ENCODE data around the gene NPTN.

Gene NPTN

GRCh38 chr15:73631915-73632669, 1.1 kb downstream of the NPTN start:
- DNase-seq = no peak

GRCh38 chr15:73630921-73631362, 2.2 kb downstream of the NPTN start:
- no peak for DNase-seq

DNA sequence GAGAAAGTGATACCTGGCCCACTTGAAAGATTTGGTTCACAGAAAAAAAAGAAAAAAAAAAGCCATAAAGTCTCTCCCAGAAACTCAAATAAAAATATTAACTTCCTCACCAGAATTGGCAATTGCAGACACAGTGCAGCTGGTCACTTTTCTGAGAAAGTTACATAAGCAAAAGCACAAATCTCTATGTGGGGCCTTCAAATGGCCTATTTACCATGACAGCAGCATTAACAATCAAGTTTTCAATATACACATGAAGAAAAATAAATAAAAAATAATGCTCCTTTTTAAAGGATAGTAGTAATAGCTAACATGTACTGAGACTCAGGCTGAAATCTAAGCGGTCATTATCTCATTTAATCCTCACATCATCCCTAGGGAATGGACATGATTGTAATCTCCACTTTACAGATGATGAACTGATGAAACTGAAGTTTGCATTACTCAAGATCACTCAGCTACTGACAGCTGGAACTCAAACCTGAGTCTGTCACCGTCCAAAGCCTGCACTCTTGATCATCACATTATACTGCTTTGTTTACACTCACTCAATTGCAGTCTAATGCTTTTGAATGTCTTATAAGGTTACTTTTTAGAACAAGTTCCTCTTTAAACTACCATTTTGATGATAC, 3.3 kb downstream of the NPTN start:
- no peak for DNase-seq

DNA sequence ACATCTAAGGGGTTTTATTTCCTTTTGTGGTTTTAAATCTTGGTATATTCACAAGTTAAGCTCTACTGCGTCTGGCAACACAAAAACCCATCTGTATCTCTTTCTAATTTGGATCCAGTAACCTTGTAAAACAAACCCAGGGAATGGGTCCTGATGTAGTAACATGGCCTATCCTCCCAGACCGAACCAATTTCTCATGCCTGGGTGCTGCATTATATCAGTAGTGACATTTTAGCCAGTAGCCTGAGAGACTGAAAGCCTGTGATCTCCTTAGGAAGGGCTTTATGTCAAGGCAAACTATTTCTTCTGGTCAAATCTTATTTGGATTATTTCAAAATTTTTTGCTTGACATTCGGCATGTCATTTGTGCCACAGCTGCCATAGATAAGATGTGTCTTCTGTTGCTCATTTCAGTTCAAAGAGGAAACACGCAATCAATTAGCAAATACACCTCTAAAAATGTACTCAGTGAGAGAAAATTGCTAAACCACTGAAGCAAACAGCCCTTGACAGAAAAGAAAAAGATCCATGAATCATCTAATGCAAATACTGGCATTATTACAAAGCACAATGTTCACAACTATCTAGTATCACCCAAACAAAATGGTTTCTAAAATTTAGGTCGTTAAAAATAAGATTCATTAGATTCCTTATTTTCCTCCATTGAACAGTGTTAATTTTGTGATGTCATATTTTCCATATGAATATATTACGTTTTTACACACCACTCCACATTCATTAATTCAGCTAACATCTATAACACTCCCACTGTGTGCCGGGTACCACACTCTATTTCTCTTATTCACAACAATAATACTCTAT, 4.0 kb downstream of the NPTN start:
- no peak for DNase-seq

DNA sequence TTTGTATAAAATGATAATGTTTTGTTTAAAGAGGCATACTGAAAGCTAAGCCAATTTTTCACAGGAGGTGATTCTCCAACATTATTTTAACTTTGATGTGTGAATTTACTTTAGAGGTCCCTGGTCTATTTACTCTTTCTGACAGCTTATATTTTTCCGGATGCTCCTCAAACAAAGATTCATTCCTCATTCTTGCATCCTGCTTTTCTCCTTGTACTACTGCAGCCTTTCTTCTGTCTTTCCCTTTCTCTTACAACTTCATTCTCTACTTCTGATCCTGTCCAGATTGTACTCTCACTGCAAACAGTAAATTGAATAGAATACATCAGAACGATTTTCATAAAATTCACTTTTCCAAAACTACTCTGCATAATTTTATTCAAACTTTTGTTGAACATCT, 5.1 kb downstream of the NPTN start:
- no peak for DNase-seq

DNA sequence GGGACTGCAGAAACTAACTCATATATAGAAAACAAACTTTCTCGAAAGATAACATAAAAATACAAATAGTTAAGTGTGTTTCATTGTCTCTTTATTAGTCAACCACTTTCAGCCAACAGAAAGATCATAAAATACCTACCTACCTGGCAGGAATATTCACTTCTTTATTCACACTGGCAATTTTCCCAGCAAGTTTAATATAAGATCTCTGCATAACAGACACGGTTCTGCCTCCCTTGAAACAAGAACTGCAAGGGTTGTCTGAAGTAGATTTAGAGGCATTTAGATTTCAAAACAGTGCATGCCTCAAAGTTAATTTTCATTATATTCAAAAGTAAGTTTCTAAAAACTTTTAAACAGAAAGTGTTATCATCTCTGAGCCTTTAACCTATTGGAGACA, 7.1 kb downstream of the NPTN start:
- DNase-seq = no peak

- no peak for DNase-seq
Measured at GRCh38 chr15:73624530-73624929, 8.7 kb downstream of the NPTN start.

DNA sequence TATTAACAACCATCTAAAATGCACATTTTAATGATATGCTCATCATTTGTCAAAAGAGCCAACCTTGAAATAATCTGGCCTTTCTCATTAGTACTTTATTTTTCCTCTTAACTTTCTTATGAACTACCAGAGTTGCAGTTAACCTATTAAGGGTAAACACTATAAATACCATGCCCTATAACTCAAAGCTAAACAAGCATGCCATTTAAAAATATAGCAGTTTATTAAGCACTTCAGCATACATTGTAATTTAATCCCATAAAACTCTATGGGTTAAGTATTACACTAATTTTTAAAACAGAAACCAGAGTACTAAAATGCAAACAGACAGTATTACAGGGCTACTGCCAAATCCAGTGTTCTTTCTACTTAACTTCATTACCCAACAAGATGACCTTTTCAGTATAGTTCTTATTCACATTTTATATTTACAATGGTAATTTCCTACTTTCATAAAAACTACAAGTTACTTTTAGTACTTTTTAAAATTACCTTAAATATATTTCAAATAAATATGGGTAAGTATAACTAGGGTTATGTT, 11.8 kb downstream of the NPTN start:
- DNase-seq = no peak

DNA sequence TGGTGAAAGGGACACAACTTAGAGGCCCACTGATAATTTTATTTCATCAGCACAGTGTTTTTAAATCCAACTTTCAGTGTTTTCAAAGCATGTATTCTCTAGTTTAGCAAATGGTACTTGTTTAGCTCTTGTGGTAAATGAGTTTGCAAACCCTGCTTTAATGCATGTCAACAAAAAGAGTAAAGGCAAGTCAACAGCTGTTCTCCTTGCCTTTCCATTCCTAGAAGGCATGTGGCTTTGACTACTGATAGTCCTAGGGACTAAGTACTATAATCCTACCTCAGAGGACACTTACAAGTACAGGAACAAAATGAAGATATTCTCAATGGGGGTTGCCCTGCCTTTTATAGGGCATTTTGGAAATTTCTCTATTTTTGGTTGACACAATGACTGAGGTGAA, 13.1 kb downstream of the NPTN start:
- no peak for DNase-seq

GRCh38 chr15:73617913-73618312, 15.3 kb downstream of the NPTN start:
- no peak for DNase-seq

DNA sequence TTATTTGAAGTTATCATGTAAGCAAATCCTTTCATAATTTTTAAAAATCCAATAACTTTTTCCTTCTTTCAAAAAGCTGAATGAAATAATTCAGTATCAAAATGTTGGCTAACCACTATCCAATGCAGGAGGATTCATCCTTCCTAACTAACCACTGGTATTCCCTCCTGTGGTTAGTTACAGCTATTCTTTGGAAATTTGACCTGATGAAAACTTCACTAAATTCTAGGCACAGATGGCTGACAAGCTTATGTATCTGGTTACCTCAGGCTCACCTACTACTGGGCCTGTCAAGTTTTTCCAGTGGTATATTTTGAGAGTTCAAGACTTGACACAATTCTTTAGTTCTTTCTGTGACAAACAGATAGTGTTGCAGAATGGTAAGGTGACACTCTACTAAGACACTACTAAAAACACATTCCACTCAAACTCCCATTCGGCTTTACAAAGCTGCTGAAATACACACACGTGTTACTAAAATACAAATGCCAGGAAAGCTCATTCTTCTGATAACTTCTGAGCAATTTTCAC, 15.8 kb downstream of the NPTN start:
- no peak for DNase-seq

- no peak for DNase-seq
Measured at GRCh38 chr15:73608941-73609340, 24.2 kb downstream of the NPTN start.

- DNase-seq = no peak
Measured at GRCh38 chr15:73608475-73608874, 24.7 kb downstream of the NPTN start.

DNA sequence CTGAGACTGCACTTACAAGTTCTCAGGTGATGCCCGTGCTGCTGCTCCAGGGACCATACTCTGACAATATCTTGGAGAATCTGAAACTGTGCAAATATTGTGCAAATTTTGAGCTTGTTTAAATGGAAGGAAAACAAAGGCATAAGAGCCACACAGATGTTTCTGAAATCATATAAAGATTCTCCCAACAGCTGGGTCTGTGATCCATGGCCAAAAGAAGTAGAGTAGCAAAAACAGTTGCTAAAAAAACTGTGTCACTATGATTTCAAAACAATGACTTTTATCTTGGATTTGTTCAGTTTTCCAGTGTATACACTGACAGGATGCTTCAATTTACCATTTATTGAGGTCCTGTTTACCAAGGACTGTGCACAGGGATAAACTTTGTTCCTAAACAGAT, 25.3 kb downstream of the NPTN start:
- no peak for DNase-seq

DNA sequence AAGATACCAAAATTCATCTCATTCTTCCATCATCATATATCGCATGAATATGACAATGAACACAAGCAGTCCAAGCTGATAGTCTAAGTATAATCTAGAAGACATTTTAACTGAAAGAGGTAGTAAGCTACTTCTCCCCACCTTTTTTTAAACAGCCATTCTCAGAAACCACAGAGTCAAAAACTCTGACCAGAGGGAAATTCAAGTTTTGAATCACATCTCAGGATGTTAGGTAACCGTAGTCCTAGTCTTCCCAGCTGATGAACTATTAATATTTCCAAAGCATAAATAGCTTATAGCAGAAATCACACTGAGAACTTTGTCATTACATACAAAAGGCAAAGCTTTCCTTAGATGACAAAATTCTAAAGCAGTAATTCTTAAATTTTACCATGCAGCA, 25.8 kb downstream of the NPTN start:
- no peak for DNase-seq

DNA sequence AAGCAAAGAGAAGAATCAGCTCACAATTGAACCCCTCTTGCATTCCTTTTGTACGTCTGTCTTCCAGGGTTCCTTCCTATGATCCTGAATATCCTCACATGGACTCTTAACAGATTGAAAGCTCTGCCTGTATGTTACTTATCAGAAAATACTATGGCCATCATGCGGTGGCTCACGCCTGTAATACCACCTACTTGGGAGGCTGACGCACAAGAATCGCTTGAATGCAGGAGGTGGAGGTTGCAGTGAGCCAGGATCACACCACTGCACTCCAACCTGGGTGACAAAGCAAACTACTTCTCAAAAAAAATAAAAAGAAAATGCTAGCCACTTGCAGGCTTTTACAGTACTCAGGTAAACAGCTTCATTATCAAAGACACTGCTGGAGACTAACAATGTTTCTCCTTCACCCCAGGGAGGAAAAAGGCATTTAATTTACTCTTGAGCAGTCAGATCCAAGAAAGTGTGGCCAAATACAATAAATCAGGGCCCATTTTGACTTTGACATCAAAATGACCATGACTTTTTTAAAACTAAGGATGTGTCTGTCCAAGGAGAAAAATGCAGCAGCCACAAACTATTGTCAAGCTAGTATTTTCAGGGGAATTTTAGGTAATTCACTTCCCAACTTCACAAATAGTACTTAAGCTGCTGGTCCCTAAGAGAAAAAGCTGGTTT, 27.3 kb downstream of the NPTN start:
- DNase-seq = no peak

DNA sequence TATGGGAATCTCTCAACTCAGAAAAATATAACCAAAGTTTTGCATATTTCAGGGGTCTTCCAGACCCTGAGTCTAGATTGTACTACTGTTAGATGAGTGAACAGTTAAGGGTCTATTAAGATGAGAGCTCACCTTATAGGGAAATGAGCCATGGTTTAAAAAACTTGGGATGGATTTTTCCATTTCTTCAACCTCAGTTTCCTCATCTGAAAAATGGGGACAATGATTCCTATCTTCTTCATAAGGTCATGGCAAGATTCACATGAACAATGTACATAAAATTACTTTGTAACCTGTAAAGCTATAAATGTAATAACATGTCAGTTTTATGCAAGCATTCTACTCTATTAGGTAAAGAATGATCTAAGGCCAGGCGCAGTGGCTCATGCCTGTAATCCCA, 28.7 kb downstream of the NPTN start:
- DNase-seq = no peak

GRCh38 chr15:73602992-73603391, 30.2 kb downstream of the NPTN start:
- no peak for DNase-seq

DNA sequence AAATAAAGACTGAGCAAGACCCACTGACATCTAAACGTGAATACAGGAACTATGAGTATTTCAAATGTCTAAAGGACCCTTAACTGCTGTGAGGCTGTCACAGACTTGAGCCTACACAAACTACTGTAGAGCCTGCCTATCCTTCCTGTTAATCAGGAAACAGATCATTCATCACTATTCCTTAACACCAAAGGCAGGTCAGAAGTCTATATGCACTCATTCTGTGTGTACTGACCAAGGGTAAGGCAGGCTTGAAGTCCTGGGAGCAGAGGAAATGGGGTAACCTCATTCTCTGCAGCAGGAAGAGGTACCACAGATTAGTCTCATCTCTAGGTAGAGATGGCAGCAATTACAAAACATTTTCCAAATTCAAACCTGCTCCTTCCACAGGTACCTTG, 30.7 kb downstream of the NPTN start:
- no peak for DNase-seq

DNA sequence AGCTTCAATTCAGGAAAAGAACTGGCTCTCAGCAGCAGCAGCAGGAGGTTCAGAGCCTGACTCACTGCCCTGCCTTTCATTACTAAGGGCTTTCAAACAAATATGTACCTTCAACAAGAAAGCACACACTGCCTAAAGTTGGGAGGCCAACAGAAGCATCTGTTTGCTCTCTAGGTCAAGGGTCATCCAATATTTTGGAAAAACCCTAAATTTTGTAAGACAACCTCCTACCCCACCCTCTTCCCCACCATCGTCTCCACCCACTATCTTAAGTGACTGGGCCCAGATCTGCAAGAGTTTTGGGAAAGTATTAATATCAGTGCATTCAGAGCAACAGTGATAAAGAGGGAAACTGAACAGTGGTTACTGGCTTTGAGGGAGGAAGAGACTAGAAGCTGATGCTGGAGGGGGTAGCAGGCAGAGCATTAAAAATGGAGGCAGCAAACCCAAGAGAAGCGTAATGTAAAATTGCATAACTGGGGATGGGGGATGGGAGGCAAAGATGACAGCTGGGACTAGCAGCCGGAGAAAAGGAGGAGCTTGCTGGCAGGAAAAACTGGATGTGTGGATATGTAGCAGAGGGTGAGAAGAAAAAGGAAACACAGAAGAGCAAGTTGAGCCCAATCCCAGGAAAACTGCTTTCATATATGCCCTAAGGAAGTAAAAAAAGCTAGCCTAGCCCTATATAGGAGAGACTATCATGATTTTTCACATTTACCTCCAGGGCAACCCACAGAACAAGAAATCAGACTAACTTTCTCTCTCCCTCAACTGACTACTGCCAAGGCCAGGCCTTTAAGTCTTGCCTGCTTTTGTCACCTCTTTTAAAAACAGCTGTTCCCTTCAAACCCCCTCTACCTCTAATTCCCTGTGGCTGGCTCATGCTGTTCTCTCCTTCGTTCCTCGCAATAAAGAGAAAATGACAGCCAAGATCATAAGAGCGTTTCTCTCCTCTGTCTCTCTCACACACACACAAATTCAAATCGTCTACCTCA, 31.4 kb downstream of the NPTN start:
- DNase-seq = no peak
